ENCODE results near the gene KCTD3.
A peak's percentile ranks its signal among the peaks of the same experiment; 100 is the strongest.

The KCTD3 gene

GRCh38 chr1:215600867-215601266 is 33.8 kb downstream of the KCTD3 start:
- no peak overlapping the region for H3K4me3 ChIP-seq (ENCODE audit: control insufficient read depth, low read depth, low read length)
- no peak for TF ChIP-seq CTCF (IDR thresholded peaks at IDR 0.05; ENCODE audit: control insufficient read depth, insufficient read depth, low read depth, low read length, missing control alignments)
- DNase-seq (ENCODE audit: low read depth), result no peak

GRCh38 chr1:215601276-215601675 is 34.2 kb downstream of the KCTD3 start:
- no peak for TF ChIP-seq CTCF (IDR thresholded peaks at IDR 0.05; ENCODE audit: control insufficient read depth, insufficient read depth, low read depth, low read length, missing control alignments)
- no peak for DNase-seq (ENCODE audit: low read depth)

GRCh38 chr1:215603319-215603718 is 36.2 kb downstream of the KCTD3 start:
- DNase-seq (ENCODE audit: low read depth), result no peak
- no peak for TF ChIP-seq CTCF (IDR thresholded peaks at IDR 0.05; ENCODE audit: control insufficient read depth, insufficient read depth, low read depth, low read length, missing control alignments)

More at GRCh38 chr1:215601276-215601675, 34.2 kb downstream of the KCTD3 start:
- H3K4me3 ChIP-seq (ENCODE audit: control insufficient read depth, low read depth, low read length), result no peak overlapping the region

GRCh38 chr1:215605011-215605621 is 38.0 kb downstream of the KCTD3 start:
- H3K4me3 ChIP-seq (ENCODE audit: control insufficient read depth, low read depth, low read length), result no peak overlapping the region
- peak; percentile 8 for DNase-seq (ENCODE audit: low read depth)

More at GRCh38 chr1:215603319-215603718, 36.2 kb downstream of the KCTD3 start:
- H3K4me3 ChIP-seq (ENCODE audit: control insufficient read depth, low read depth, low read length), result no peak overlapping the region

GRCh38 chr1:215606036-215606435 is 38.9 kb downstream of the KCTD3 start:
- DNase-seq (ENCODE audit: low read depth), result no peak
- no peak for TF ChIP-seq CTCF (IDR thresholded peaks at IDR 0.05; ENCODE audit: control insufficient read depth, insufficient read depth, low read depth, low read length, missing control alignments)

More at GRCh38 chr1:215605011-215605621, 38.0 kb downstream of the KCTD3 start:
- TF ChIP-seq CTCF (IDR thresholded peaks at IDR 0.05; ENCODE audit: control insufficient read depth, insufficient read depth, low read depth, low read length, missing control alignments), result no peak

GRCh38 chr1:215606564-215607168 is 39.6 kb downstream of the KCTD3 start:
- DNase-seq (ENCODE audit: low read depth), result no peak
- H3K4me3 ChIP-seq (ENCODE audit: control insufficient read depth, low read depth, low read length), result no peak overlapping the region
- peak; percentile 24 for TF ChIP-seq CTCF (IDR thresholded peaks at IDR 0.05; ENCODE audit: control insufficient read depth, insufficient read depth, low read depth, low read length, missing control alignments)

More at GRCh38 chr1:215606036-215606435, 38.9 kb downstream of the KCTD3 start:
- H3K4me3 ChIP-seq (ENCODE audit: control insufficient read depth, low read depth, low read length), result no peak overlapping the region
